T-helper 1 cell treated with Interleukin-12 subunit alpha and Interleukin-12 subunit beta and Interleukin-4 antibody, amounts not matched to agents 30 μg/mL and 1 μg/mL, for 36 hours (primary cell): Measurements from ENCODE around the gene SNCB.

Source experiments
- H3K27ac Mint-ChIP-seq: one replicate; pipeline ENCODE4 v1.8.0; 2021; ENCODE audit warnings: mild to moderate bottlenecking, mixed read lengths
- H3K27me3 Mint-ChIP-seq: one replicate; pipeline ENCODE4 v1.8.0; 2021; ENCODE audit warnings: low read depth, mixed read lengths
- H3K36me3 Mint-ChIP-seq: one replicate; pipeline ENCODE4 v1.8.0; 2021; ENCODE audit warnings: low read depth, mixed read lengths
- H3K4me1 Mint-ChIP-seq: one replicate; pipeline ENCODE4 v1.8.0; 2021; ENCODE audit warnings: low read depth, mixed read lengths
- H3K4me3 Mint-ChIP-seq: one replicate; pipeline ENCODE4 v1.8.0; 2021; ENCODE audit warnings: mild to moderate bottlenecking, moderate library complexity, mixed read lengths
- H3K9me3 Mint-ChIP-seq: one replicate; pipeline ENCODE4 v1.8.0; 2021; ENCODE audit warnings: mixed read lengths

The SNCB gene

GRCh38 chr5:176642675-176643490 is 12.5 kb upstream of the SNCB start:
- no peaks in the 10 kb centered on the region for H3K9me3 Mint-ChIP-seq
- no peaks in the 10 kb centered on the region for H3K27me3 Mint-ChIP-seq
- no peak overlapping the region for H3K27ac Mint-ChIP-seq
- H3K4me3 Mint-ChIP-seq, result no peak overlapping the region
- H3K4me1 Mint-ChIP-seq, result peaks cover 11% of the 10 kb centered on the region
- no peaks in the 10 kb centered on the region for H3K36me3 Mint-ChIP-seq

GRCh38 chr5:176640616-176641015 is 10.3 kb upstream of the SNCB start:
- Mint-ChIP-seq H3K4me1 (no peaks in the 10 kb centered on the region), H3K27me3 (peaks cover 17% of the 10 kb centered on the region), H3K4me3 (no peak overlapping the region), H3K27ac (no peak overlapping the region), H3K36me3 (no peaks in the 10 kb centered on the region), H3K9me3 (no peaks in the 10 kb centered on the region)

- H3K4me3 Mint-ChIP-seq, result no peak overlapping the region
- peaks cover 23% of the 10 kb centered on the region for H3K27me3 Mint-ChIP-seq
- no peaks in the 10 kb centered on the region for H3K36me3 Mint-ChIP-seq
- H3K4me1 Mint-ChIP-seq, result no peaks in the 10 kb centered on the region
- no peaks in the 10 kb centered on the region for H3K9me3 Mint-ChIP-seq
- no peak overlapping the region for H3K27ac Mint-ChIP-seq
These were observed 9.6 kb upstream of the SNCB start for GRCh38 chr5:176639981-176640380.

GRCh38 chr5:176639208-176639607 is 8.9 kb upstream of the SNCB start:
- Mint-ChIP-seq H3K27me3 (peaks cover 28% of the 10 kb centered on the region), H3K27ac (no peak overlapping the region), H3K9me3 (no peaks in the 10 kb centered on the region), H3K36me3 (no peaks in the 10 kb centered on the region), H3K4me3 (no peak overlapping the region), H3K4me1 (no peaks in the 10 kb centered on the region)

GRCh38 chr5:176638437-176638836 is 8.1 kb upstream of the SNCB start:
- Mint-ChIP-seq H3K36me3 (no peaks in the 10 kb centered on the region), H3K27ac (no peak overlapping the region), H3K4me1 (peaks cover 3% of the 10 kb centered on the region), H3K4me3 (no peak overlapping the region), H3K9me3 (no peaks in the 10 kb centered on the region), H3K27me3 (peaks cover 36% of the 10 kb centered on the region)

GRCh38 chr5:176637556-176637955 is 7.2 kb upstream of the SNCB start:
- peaks cover 45% of the 10 kb centered on the region for H3K27me3 Mint-ChIP-seq
- H3K27ac Mint-ChIP-seq, result no peak overlapping the region
- no peaks in the 10 kb centered on the region for H3K9me3 Mint-ChIP-seq
- H3K4me3 Mint-ChIP-seq, result no peak overlapping the region
- peaks cover 3% of the 10 kb centered on the region for H3K4me1 Mint-ChIP-seq
- no peaks in the 10 kb centered on the region for H3K36me3 Mint-ChIP-seq

- Mint-ChIP-seq H3K36me3 (no peaks in the 10 kb centered on the region), H3K27me3 (peaks cover 56% of the 10 kb centered on the region), H3K27ac (no peak overlapping the region), H3K4me3 (no peak overlapping the region), H3K4me1 (peaks cover 3% of the 10 kb centered on the region), H3K9me3 (no peaks in the 10 kb centered on the region)
These were observed 6.1 kb upstream of the SNCB start for GRCh38 chr5:176636426-176636825.

GRCh38 chr5:176633598-176633997 is 3.3 kb upstream of the SNCB start:
- H3K4me3 Mint-ChIP-seq, result no peak overlapping the region

GRCh38 chr5:176632745-176633144 is 2.4 kb upstream of the SNCB start:
- no peaks in the 10 kb centered on the region for H3K9me3 Mint-ChIP-seq
- H3K27ac Mint-ChIP-seq, result no peak overlapping the region
- peaks cover 11% of the 10 kb centered on the region for H3K4me1 Mint-ChIP-seq
- peaks cover 88% of the 10 kb centered on the region for H3K27me3 Mint-ChIP-seq
- H3K36me3 Mint-ChIP-seq, result no peaks in the 10 kb centered on the region
- no peak overlapping the region for H3K4me3 Mint-ChIP-seq

More at GRCh38 chr5:176633598-176633997, 3.3 kb upstream of the SNCB start:
- H3K9me3 Mint-ChIP-seq, result no peaks in the 10 kb centered on the region
- H3K27ac Mint-ChIP-seq, result no peak overlapping the region
- peaks cover 9% of the 10 kb centered on the region for H3K4me1 Mint-ChIP-seq
- H3K36me3 Mint-ChIP-seq, result no peaks in the 10 kb centered on the region
- H3K27me3 Mint-ChIP-seq, result peaks cover 80% of the 10 kb centered on the region

- Mint-ChIP-seq H3K4me3 (no peak overlapping the region), H3K27me3 (peaks cover 91% of the 10 kb centered on the region)
These were observed 1.3 kb upstream of the SNCB start for GRCh38 chr5:176631383-176632200.

GRCh38 chr5:176630681-176631222 is 418 bp upstream of the SNCB start:
- H3K27me3 Mint-ChIP-seq, result peaks cover 89% of the 10 kb centered on the region
- peak overlapping the region; percentile 2 for H3K4me3 Mint-ChIP-seq
- peaks cover 11% of the 10 kb centered on the region for H3K4me1 Mint-ChIP-seq
- H3K36me3 Mint-ChIP-seq, result no peaks in the 10 kb centered on the region
- H3K9me3 Mint-ChIP-seq, result no peaks in the 10 kb centered on the region
- H3K27ac Mint-ChIP-seq, result no peak overlapping the region

More at GRCh38 chr5:176631383-176632200, 1.3 kb upstream of the SNCB start:
- no peak overlapping the region for H3K27ac Mint-ChIP-seq
- H3K4me1 Mint-ChIP-seq, result peaks cover 11% of the 10 kb centered on the region
- no peaks in the 10 kb centered on the region for H3K9me3 Mint-ChIP-seq
- no peaks in the 10 kb centered on the region for H3K36me3 Mint-ChIP-seq

GRCh38 chr5:176629317-176629852 is 949 bp downstream of the SNCB start:
- no peak overlapping the region for H3K4me3 Mint-ChIP-seq
- H3K9me3 Mint-ChIP-seq, result no peaks in the 10 kb centered on the region
- H3K36me3 Mint-ChIP-seq, result no peaks in the 10 kb centered on the region
- peaks cover 11% of the 10 kb centered on the region for H3K4me1 Mint-ChIP-seq
- no peak overlapping the region for H3K27ac Mint-ChIP-seq
- peaks cover 83% of the 10 kb centered on the region for H3K27me3 Mint-ChIP-seq

- peaks cover 9% of the 10 kb centered on the region for H3K4me1 Mint-ChIP-seq
- peak overlapping the region; percentile 31 for H3K27ac Mint-ChIP-seq
- H3K27me3 Mint-ChIP-seq, result peaks cover 84% of the 10 kb centered on the region
- no peaks in the 10 kb centered on the region for H3K36me3 Mint-ChIP-seq
- no peak overlapping the region for H3K4me3 Mint-ChIP-seq
- H3K9me3 Mint-ChIP-seq, result no peaks in the 10 kb centered on the region
These were observed 1.7 kb downstream of the SNCB start for GRCh38 chr5:176628406-176629228.

- Mint-ChIP-seq H3K27ac (no peak overlapping the region), H3K4me3 (no peak overlapping the region), H3K9me3 (no peaks in the 10 kb centered on the region), H3K36me3 (no peaks in the 10 kb centered on the region), H3K27me3 (peaks cover 75% of the 10 kb centered on the region), H3K4me1 (peaks cover 8% of the 10 kb centered on the region)
These were observed 2.8 kb downstream of the SNCB start for GRCh38 chr5:176627582-176627981.
